Hepatic stellate cell (primary cell): Measurements from ENCODE around the gene PRICKLE1.
"Not testable (repeated sequence)": the region's sequence is repeated elsewhere in the genome, so short reads cannot be mapped to it uniquely, and the experiment has no call there.

Experiments used
- DNase-seq: peaks from one replicate; pipeline ENCODE4 v3.0.0; 2011; ENCODE audit warnings: low spot score

PRICKLE1 gene

GRCh38 chr12:42556917-42557316, 32.6 kb downstream of the PRICKLE1 start:
- no peak for DNase-seq

DNA sequence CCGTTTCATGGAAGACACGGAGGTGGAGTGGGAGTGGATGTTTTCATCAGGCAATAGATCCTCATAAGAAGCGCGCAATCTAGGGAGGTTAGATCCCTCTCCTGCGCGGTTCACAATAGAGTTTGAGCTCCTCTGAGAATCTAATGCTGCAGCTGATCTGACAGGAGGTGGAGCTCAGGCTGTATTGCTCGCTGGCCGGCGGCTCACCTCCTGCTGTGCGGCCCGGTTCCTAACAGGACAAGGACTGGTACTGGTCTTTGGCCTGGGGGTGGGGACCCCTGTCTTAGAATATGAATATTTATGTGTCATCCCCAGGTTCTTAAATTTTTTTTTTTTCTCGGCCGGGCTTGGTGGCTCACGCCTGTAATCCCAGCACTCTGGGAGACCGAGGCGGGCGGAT, 36.7 kb downstream of the PRICKLE1 start:
- no peak for DNase-seq

GRCh38 chr12:42550800-42551199, 38.7 kb downstream of the PRICKLE1 start:
- no peak for DNase-seq

DNA sequence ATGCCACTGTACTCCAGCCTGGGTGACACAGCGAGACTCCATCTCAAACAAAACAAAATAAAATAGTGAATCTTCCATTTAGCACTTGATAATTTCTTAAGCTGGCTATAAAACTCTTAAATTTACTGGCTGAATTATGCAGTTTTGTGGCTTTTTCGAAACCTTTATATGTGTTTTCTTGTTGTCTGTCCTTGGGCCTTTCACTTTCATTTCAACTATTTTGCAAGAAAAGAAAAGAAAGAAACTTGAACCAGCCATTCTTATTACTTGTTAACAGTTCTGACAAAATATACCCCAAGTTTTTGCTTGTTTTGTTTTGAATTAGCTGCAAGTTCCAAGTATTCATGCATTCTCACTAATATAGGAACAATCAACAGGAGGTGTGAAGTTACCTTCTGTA, 42.8 kb downstream of the PRICKLE1 start:
- DNase-seq, result no peak

GRCh38 chr12:42541965-42542364, 47.6 kb downstream of the PRICKLE1 start:
- no peak for DNase-seq

DNA sequence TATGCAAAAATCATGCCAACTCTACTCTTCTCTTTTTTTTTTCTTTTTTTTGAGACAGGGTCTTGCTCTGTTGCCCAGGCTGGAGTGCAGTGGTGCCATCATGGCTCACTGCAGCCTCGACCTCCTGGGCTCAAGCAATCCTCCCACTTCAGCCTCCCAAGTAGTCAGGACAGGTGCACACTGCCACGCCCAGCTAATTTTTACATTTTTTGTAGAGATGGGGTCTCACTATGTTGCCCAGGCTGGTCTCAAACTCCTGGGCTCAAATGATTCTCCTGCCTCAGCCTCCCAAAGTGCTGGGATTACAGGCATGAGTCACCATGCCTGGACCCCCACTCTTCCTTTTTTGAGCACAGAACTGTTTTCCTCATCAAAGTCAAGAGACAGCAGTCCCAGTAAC, 48.2 kb downstream of the PRICKLE1 start:
- DNase-seq, result not testable (repeated sequence)

- no peak for DNase-seq
These were observed 49.9 kb downstream of the PRICKLE1 start for GRCh38 chr12:42539696-42540095.

GRCh38 chr12:42538203-42538602, 51.3 kb downstream of the PRICKLE1 start:
- no peak for DNase-seq

- no peak for DNase-seq
These were observed 55.2 kb downstream of the PRICKLE1 start for GRCh38 chr12:42534184-42534838.

DNA sequence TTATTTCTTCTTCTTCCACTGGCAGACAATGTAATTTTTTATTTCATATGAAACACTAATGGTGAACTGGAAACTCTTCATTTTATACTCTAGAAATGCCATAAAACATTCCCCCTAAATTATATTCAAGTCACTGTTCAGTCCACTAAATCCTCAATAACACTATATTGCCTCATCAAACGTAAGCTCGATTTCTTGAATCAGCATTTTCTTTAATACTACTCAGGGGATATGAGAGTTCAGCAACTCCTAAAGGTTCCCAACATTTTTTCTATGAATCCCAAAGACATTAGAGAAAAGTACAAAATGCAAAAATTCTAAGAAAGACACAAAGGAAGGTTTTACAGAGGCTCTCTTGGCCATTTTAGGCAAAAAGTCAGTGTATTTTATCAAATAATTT, 59.3 kb downstream of the PRICKLE1 start:
- DNase-seq, result no peak

DNA sequence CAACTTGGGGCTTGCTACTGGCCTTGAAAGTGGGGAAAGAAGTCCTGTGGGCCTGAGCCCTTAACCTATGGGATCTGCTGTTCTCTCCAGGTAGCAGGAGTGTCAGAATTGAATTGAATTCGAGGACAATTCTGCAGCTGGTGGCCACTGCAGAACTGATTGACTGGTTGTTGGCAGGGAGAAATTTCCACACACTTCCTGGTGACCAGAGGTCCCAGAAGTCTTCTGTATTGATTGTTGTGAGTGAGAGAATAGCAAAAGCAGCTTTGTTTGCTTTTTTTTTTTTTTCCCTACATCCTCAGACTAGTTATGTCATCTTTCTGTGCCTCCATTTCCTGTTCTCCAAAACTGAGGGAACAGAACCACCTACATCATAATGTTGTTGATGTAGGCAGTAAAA, 64.1 kb downstream of the PRICKLE1 start:
- no peak for DNase-seq

DNA sequence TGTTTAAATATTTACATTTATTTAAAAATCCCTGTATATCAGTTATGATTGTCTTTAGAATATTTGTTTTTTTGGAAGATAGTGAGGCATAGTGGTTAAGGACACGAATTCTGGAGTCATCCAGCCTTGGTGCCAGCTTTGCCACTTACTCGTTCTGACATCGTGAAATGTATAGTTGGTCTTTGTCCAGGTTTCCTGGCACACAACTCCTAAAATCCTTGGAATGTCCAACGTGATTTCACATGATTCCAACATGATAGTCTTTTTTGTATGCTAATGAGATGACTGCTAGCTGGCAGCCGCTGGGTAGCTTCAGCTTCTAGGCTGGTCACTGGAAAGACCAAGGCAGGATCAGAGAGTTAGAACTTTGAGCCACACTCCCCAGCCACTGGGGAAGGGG, 64.8 kb downstream of the PRICKLE1 start:
- DNase-seq, result no peak

GRCh38 chr12:42516573-42516972, 73.0 kb downstream of the PRICKLE1 start:
- no peak for DNase-seq

GRCh38 chr12:42511656-42512055, 77.9 kb downstream of the PRICKLE1 start:
- DNase-seq, result no peak

- DNase-seq, result no peak
These were observed 78.7 kb downstream of the PRICKLE1 start for GRCh38 chr12:42510823-42511222.

DNA sequence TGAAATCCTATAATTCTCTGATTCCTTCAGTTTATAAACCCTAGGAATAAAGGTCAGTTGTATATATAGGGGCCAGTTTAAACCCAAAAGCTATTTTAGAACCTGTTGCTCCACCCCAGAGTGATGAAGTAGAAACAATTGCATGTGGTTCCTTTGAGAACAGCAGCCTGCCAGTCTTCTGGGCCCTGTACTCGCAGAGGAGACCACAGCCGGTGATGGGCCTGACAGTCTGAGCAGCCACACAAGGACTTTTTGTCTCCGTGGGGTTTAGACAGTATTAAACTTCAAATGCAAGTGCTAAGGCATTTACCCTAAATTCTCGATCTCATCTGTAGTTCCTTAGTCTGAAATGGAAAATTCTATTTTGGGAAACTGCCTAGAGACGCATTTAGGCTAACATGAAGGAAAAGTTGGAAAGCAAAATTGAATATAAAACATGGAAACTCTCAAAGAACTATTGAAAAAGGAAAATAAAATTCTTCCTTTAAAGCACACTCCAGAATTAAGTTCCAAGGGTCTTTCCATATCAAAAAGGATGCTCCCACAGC, 80.6 kb downstream of the PRICKLE1 start:
- DNase-seq, result no peak

DNA sequence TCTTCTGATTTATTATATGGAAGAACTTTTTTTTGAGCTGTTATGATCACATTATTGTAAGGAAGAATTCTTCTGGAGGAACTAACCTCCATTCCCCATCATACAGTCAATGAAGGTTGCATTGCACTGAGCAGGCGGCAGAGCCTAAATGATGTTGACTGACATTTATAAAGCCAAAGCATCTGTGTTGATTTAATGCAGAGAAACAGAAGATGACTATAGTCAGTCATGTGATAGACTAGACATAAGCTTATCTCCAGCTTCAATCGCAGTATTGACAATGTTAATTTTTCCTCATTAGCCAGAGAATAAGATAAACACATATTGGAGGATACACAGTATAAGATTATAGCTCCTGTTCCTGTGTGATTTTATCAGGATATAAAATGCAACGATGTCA, 82.0 kb downstream of the PRICKLE1 start:
- no peak for DNase-seq

GRCh38 chr12:42507081-42507480, 82.5 kb downstream of the PRICKLE1 start:
- no peak for DNase-seq

DNA sequence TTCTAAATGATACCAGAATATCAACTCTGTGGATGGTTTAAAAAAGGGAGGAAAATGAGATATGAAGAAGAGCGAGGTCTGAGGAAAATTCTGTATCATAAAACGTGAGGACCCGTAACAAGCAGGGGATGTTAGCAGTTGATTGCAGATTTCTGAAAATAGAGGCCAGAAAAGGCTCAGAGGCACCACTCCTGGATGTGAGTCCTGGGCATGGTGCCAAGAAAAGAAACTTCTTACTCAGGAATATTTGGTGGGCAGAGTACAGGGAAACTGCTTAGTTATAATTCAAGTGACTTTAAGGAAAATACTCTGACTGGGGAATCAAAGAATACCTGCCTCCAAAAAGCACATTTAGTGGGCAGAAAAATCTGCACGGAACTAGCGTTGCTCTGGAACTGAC, 85.5 kb downstream of the PRICKLE1 start:
- DNase-seq, result no peak

GRCh38 chr12:42502682-42503081, 86.9 kb downstream of the PRICKLE1 start:
- no peak for DNase-seq

DNA sequence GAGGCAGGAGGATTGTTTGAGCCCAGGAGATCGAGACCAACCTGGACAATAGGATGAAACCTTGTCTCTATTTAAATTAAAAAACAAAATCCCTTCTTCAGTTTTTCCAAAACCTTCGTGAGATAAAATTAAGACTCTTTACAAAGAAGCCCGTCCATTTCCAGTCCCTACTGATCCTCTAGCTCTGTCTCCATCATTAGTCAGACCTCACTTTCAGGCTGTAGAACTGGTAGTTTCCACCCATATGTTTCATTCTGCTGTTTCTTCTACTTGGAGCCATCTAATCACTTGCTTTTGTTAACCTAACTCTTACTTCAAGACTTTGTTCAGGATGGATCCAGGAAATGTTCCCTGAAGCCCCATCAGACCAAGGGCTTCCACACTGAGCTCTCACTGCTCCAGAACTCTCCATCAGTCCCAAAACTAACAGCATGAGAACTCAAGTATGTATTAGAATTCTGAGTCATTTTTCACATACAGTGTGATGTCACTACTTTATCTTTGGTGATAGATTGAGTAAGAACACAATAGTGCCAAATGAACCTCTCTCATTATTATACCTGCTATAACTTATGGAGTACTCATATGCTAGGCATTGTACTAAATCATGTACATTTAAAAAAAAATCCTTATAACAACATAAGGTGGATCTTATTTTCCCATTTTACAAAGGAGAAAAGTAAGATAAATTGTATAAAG, 90.8 kb downstream of the PRICKLE1 start:
- DNase-seq, result peak; percentile 37

- no peak for DNase-seq
These were observed 92.7 kb downstream of the PRICKLE1 start for GRCh38 chr12:42496886-42497285.

GRCh38 chr12:42495244-42495643, 94.3 kb downstream of the PRICKLE1 start:
- no peak for DNase-seq

- DNase-seq, result no peak
These were observed 97.3 kb downstream of the PRICKLE1 start for GRCh38 chr12:42492267-42492666.
